Peyer's patch (tissue), 4 donors: Measurements from ENCODE around the gene LRTM2.

Experiments used
- CTCF ChIP-seq, 6 experiments: fragments of 450-650 bp in 4 of 6; fragments of 200-600 bp in 2 of 6; sonication (generic) in 1 of 6; IDR thresholded peaks; one replicate each; pipeline ENCODE4 v1.5.1; 2017 to 2019; ENCODE audit warnings: antibody characterized with exemption in 6 of 6, mild to moderate bottlenecking in 3 of 6, moderate library complexity in 1 of 6
- POLR2A ChIP-seq, 2 donors: fragments of 450-650 bp; IDR thresholded peaks; one replicate each; pipeline ENCODE4 v1.5.1; 2017; ENCODE audit warnings: antibody characterized with exemption in 2 of 2, mild to moderate bottlenecking in 2 of 2, moderate library complexity in 2 of 2

DNA sequence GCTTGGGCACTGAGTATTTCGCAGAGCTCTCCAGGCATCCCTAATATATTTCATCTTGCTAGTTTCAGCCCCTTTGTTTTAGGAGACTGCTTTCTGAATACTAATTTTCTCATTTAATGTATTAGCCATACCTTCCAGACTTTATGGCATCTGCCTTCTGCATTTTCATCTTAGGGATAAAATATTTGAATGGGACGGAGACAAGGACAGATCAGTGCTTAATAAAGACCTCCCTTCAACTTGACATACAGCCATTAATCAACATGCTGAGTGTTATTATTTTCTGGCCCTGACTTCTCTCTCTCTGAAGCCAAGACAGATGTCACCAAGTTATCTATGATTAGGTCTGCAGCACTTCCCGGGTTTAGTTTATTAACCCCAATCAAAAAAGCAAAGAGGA is 55.7 kb downstream of the LRTM2 start:
- TF ChIP-seq CTCF (IDR thresholded peaks at IDR 0.05) (no peak), POLR2A (IDR thresholded peaks at IDR 0.05) (no peak)
